ENCODE data around the gene PHLDB1. TPM values are rescaled to one million over a fixed set of nuclear protein-coding genes. Genes with fewer than 3 reads are reported as not detected.

Gene PHLDB1
- total RNA-seq, 4 donors from 2014 or later: 51.9 to 77.4 (median 70.2) TPM

DNA sequence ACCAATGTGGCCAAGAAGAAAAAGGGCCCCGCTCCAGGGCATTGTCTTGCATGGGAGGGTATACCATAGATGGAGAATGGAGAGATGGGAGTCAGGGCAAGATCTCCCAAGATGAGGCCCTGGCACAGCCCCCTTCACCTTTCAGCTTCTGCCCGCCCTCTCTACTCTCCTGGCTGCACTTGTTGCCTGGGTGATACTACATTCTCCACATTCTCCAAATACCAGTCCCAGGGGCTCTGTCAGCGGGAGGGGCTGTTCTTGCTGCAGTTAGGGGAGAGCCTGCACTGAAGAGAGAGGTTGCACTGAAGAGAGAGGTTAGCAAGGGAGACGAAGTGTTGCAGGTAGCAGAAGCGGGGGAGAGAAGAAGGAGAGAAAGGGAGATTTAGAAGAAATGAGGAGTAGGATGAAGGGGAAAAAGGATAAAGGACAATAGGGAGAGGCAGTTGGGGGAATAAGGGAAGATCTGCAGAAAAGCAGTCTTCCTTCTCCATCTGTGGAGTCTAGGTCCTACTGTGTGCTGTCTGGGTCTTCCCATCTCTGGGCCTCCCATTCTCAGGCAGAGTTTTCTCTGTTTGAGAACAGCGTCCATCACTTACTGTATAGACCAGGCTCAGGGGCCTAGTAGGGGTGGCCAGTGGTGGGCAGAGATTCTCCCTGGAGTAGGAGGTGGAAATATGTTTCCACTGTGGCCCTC lies 8.0 kb downstream of the PHLDB1 start:
- intact Hi-C loops (cut with DNase I; ENCODE audit: low total_unique reads): no loop called here
- WGBS, 2 donors: 87 to 93% methylated on average over 6 of the region's 6 CpGs
- DNase-seq (ENCODE audit: low spot score in 2 of 2): peak in 1 of 2 donors; percentile 52
- TF ChIP-seq, protein P1, sequence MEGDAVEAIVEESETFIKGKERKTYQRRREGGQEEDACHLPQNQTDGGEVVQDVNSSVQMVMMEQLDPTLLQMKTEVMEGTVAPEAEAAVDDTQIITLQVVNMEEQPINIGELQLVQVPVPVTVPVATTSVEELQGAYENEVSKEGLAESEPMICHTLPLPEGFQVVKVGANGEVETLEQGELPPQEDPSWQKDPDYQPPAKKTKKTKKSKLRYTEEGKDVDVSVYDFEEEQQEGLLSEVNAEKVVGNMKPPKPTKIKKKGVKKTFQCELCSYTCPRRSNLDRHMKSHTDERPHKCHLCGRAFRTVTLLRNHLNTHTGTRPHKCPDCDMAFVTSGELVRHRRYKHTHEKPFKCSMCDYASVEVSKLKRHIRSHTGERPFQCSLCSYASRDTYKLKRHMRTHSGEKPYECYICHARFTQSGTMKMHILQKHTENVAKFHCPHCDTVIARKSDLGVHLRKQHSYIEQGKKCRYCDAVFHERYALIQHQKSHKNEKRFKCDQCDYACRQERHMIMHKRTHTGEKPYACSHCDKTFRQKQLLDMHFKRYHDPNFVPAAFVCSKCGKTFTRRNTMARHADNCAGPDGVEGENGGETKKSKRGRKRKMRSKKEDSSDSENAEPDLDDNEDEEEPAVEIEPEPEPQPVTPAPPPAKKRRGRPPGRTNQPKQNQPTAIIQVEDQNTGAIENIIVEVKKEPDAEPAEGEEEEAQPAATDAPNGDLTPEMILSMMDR (IDR thresholded peaks at IDR 0.05): no peak
- TF ChIP-seq POLR2A (IDR thresholded peaks at IDR 0.05): no peak
- no peak overlapping the region for H3K4me3 ChIP-seq (ENCODE audit: low read depth, poor library complexity, severe bottlenecking)

GRCh38 chr11:118615976-118616371 lies 8.6 kb downstream of the PHLDB1 start:
- DNase-seq (ENCODE audit: low spot score in 2 of 2): peak in 1 of 2 donors; percentile 62
- intact Hi-C loops (cut with DNase I; ENCODE audit: low total_unique reads): no loop called here
- WGBS, 2 donors: 76 to 78% methylated on average over 4 to 5 of the region's 5 CpGs
- no peak overlapping the region for H3K4me3 ChIP-seq (ENCODE audit: low read depth, poor library complexity, severe bottlenecking)
- TF ChIP-seq, protein P1 (IDR thresholded peaks at IDR 0.05): no peak
- no peak for TF ChIP-seq POLR2A (IDR thresholded peaks at IDR 0.05)

DNA sequence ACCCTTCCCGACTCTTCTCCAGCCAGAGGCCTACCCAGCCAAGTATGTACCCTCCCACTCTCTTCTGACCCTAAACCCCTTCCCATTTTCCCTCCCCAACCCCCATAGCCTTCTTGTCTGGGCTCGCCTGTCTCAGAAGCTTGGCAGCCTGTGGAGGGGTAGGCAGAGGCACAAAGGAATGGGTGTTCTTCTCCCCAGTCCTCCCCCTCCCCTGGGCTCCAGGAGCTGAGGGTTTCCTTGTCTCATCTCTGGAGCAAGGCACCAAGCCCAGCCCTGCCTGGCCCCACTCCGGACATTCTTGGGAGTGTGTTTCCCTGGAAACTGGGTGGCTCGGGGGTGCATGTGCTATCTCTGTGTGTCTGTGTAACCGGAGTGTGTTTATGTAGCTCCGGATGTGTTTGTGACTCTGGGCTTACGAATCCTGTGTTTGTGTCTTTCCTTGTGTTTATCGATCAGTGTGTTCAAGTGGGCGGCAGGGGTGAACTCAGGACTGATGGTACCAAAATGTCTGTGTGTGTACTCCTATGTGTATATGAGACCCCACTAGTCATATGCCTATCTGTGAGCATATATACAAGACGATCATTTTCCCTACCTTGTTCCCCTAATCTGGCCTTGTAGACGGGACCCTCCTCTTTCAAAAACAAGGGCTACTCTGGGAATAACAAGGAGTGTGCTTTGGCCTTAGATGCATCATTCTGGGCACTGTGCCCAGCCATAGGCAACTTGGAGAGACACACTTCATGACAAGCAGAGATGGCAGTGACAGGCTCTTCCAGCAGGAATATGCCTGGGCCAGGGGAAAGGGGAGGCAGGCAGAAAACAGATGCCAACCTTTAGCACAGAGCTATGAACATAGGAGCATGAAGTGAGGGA lies 10.9 kb downstream of the PHLDB1 start:
- 36 to 39% methylated on average over 11 of the region's 11 CpGs for WGBS, 2 donors
- no peak overlapping the region for H3K4me3 ChIP-seq (ENCODE audit: low read depth, poor library complexity, severe bottlenecking)
- peak in 1 of 2 donors; percentile 92 for DNase-seq (ENCODE audit: low spot score in 2 of 2)

DNA sequence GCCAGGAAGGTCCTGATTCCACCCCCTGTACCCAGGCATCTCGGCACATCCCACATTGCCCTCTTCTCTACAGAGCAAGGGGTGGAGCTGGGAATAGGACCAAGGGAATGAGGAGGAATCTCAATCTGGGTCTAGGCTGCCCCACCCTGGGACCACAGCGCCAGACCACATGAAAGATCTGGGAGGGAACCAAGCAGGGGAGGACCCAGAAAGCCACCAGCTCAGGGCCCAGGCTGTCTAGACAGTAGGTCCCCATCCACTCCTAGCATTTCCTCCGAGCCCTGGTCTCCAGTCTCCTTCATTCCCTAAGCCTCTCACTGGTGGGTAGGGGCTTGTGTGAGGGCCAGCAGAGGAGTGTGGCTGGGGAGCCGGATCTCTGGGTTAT lies 11.6 kb downstream of the PHLDB1 start:
- no peak overlapping the region for H3K4me3 ChIP-seq (ENCODE audit: low read depth, poor library complexity, severe bottlenecking)
- WGBS, 2 donors: 15 to 17% methylated on average over 4 of the region's 4 CpGs
- peak; percentile 73 to 93 for DNase-seq (ENCODE audit: low spot score in 2 of 2)
- TF ChIP-seq, protein P1 (IDR thresholded peaks at IDR 0.05): no peak
- TF ChIP-seq POLR2A (IDR thresholded peaks at IDR 0.05): no peak
- intact Hi-C loops (cut with DNase I; ENCODE audit: low total_unique reads): no loop called here

More for the DNA sequence above, 10.9 kb downstream of the PHLDB1 start:
- intact Hi-C loops (cut with DNase I; ENCODE audit: low total_unique reads): no loop called here
- TF ChIP-seq POLR2A (IDR thresholded peaks at IDR 0.05): no peak
- TF ChIP-seq, protein P1 (IDR thresholded peaks at IDR 0.05): no peak

DNA sequence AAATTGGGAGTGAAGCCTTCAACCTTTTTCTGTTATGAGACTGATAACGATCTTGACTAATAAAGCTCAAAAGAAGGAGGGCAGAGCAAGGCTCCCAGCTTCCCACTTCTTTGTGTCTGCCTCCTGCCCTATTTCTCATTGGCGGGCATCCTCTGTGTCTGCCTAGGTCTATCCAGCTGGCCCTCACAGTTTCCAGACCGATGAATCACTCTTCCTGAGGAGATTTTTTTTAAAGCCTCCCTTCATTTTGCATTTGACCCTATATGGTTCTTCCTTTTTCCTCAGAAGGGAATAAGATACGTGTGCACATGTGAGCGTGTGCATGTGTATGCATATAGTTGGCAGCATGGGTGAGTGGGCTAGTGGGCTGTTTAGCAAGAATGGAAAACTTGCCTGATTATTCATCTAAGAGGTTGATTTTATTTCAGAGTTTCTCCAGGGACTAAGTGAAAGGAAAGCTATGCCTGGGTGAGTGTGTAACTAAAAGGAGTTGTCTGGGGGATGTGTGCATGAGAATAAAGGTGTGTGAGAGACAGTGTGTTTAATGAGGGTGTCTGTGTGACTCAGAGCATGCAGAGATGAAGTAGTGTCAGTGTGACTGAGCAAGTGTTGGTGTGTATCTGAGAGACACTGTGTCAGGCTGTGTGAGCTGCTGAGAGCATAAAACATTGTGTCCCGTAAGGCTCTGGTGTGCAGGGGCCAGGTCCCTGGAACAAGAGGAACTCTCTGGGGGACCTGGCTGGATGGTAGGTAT lies 12.2 kb downstream of the PHLDB1 start:
- H3K4me3 ChIP-seq (ENCODE audit: low read depth, poor library complexity, severe bottlenecking): no peak overlapping the region
- WGBS, 2 donors: 19 to 21% methylated on average over 6 of the region's 6 CpGs
- DNase-seq (ENCODE audit: low spot score in 2 of 2): peak in 1 of 2 donors; percentile 84
- intact Hi-C loops (cut with DNase I; ENCODE audit: low total_unique reads): no loop called here
- TF ChIP-seq, protein P1 (IDR thresholded peaks at IDR 0.05): no peak
- TF ChIP-seq POLR2A (IDR thresholded peaks at IDR 0.05): no peak

Measured in lower leg skin (tissue), 4 donors.